COLO829 (cell line): ENCODE measurements around the gene OPCML.

Source experiments
- DNase-seq: peaks from one replicate; pipeline ENCODE4 v3.0.0; 2012; ENCODE audit warnings: low spot score

OPCML gene

DNA sequence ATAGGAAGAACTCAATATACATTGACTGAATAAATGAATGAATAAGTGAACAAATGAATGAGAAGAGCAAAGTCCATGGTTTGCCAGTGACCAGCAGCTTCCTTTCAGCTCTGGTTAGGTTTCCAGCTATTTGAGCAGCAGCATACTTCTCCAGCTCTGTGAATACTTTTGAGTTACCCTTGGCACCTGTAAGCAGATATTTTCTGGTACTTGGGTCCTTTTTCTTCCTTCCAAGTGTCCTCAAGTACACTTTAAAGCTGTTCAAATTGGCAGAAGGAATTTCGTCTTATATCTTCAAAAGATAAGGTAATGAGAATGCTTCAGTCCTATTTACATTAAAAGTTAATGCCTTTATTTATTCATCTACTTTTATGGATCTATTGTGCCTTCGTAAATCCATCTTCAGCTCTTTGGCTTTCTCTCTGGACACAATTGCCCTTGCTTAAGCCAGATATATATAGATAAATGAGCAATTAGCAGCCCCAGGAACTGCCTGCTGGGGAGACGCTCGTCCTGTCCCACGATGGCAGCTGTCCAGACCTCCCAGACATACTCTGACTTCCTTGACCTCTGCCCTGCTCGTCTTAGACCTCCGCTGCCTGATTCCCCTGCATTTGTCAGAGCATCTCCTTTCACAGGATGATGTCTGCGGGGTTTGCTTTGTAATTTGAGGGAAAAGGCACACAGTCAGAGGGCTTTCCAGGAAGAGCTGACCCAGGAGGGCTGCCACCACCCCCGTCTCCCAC lies 926.3 kb downstream of the OPCML start:
- no peak for DNase-seq

DNA sequence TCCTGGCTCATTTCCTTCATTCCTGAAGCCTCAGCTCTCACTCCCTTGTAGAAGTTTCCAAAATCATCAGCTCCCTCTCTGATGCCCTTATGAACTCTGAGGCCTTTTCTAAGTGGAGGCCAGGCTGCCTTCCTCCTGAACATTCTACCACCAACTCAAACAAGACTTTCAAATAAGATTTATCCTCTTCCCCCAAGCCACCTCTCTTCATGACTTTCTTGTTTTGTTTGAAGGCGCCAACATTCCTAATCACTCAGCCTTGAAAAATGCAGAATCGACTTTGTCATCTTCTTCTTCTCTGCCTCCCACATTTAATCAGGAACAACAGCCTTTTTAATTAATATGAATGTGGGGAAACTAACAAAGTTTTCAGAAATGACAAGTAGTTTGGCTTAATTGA lies 927.9 kb downstream of the OPCML start:
- DNase-seq: no peak

DNA sequence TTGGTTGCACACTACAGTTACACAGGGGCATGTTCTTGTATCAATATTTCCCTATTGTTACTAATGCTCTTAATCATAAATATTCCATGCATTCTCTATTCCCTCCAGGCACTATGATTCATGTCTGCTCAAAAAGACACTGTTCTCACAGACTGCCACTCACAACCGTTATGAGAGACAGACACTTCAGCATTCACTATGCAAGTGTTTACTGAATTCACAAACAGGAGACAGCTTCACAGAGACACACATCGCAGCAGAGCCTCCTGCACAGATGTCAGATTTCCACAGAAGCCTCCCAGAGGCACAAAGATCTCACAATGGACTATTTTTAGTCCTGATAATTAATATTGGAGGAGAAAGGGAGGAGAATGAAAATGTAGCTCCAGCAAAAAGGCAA lies 930.4 kb downstream of the OPCML start:
- peak; percentile 12 for DNase-seq

DNA sequence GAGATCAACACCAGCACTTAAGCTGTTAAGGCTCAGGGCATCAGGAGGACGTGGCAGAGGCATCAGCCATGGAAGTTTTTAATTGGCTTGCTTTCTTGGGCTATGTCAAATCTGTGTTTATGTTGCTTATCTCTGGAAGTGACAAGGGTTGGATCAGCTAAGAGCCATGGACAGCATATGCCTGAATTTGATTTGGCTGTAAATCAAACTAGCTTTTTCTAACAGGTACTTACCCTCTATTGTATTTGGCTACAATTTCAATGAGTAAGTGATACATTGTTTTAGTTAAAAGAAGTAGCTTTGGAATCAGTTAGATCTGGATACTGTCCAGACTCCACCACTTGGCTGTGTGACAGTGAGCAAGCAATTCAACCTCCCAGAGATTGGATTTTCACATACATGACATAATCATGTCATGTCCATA lies 936.6 kb downstream of the OPCML start:
- DNase-seq: no peak

DNA sequence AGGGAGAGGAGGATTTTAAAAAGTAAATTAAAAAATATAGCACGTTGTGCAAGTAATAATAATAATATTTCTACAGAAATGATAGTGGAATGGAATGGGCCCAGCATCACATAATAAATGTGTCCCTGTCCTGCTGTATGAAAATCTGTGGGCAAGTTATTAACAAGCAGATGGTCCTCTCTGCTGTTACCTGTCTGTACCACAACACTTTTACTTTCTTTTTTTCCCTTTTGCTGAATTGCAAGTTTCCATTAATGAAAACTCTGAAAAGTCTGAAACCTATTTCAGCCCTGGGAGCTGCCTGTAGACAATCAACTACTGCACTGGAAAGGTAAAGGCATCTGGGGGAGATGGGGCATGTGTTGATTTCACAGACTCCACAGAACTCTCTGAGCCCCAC lies 937.1 kb downstream of the OPCML start:
- DNase-seq: no peak

DNA sequence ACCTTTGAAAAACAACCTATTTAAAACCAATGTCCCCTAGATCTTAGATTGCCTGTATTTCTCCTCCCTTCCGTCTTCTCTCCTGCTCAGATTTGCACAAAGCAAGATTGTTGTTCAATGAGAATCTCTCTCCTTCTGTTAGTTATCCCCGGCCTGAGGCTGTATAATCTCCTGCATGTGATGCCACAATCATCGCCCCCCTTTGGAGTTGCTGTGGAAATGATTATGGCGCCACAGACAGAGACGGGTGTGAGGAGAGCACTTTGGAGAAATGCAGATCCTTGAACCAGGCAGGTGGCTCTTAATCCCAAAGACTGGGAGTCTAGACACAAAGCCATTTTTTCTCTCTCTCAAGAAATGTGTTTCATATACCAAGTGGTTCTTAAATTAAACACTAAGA lies 941.3 kb downstream of the OPCML start:
- no peak for DNase-seq

DNA sequence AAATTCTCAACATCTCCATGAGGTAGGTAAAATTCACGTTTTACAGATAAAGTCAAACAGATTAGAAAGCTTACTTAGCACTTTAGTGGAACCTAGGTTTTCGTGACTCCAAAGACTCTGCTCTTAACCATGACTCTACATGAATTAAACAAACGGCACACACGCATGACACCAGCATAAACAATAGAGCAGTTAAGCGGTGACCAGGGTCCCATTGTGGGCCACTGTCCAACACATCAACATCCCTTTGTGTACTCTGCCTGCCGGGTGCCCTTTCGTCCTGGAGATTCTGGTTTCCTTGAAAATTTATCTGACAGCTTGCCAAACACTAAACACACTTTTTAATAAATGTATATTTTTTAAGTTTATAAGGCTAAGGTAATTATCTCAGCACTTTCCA lies 941.7 kb downstream of the OPCML start:
- DNase-seq: no peak

DNA sequence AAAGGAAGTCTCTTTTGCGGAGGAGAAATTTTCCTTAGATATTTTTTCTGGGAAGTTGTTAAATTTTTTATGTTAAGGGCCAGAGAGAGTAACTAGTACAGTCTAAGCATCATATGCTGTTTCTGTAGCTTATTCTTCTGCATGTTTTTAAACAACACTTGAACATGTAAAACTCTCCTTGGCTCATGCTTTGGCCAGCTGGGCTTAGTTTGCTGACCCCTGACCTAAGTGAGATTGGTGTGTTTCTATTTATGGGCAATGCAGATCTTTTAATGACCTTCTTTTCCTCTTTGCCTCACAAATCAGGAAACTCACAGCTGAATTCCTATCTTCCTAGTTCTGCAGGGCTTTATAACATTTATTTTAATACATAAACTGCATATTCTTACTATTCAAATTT lies 942.5 kb downstream of the OPCML start:
- no peak for DNase-seq

DNA sequence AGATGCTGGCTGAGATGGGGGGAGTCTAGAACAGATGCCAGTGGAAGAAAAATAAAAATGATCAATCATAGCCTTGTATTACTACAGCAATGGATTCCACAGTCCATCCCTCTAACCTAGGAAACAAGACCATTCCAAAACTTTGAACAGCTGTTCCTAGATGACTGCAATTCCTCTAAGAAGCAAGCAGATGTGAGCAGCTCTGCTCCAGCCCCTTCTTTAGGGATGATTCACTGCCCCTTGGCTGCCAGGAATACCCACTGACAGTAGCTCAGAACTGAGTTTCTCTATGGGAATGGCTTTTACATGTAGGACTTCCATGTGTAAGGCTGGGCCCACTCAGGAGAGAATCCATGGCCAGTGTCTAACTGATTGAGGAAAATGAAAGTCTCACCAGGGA lies 943.9 kb downstream of the OPCML start:
- no peak for DNase-seq

DNA sequence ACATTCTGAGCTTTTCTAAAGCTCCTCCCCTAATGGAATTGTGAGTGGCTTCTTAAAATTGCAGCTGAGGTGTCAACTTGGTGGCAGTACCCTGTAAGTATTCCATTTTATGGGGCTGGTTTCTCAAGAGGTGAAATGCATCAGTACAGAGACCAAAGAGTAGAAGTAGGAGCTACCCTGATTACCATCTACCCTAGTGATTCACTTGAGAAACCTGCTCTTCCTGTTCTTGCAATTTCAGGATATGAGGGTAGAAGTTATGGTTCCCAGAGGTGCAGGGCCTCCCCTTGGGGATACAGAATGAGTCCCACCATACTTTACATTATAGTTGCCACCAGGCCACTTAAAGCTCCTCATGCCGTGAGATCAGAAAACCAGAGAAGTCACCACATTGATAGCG lies 944.6 kb downstream of the OPCML start:
- DNase-seq: no peak

DNA sequence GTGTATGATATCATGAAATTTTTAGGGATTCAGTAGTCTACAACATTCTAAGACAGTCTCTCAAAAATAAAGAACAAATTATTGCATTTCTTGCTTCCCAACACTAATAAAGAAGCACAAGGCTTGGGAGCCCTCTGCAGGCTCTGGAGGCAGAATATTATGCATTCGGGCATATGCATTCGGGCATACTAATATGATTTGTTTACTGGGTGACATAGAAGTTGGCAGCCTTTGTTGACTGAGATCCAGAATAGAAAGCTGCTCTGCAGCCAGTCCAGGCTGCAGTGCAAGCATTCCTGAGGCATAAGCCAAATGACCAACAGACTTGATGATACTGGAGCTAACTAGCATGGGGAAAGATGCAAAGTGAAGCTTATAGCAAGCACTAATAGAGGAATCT lies 945.5 kb downstream of the OPCML start:
- DNase-seq: no peak

DNA sequence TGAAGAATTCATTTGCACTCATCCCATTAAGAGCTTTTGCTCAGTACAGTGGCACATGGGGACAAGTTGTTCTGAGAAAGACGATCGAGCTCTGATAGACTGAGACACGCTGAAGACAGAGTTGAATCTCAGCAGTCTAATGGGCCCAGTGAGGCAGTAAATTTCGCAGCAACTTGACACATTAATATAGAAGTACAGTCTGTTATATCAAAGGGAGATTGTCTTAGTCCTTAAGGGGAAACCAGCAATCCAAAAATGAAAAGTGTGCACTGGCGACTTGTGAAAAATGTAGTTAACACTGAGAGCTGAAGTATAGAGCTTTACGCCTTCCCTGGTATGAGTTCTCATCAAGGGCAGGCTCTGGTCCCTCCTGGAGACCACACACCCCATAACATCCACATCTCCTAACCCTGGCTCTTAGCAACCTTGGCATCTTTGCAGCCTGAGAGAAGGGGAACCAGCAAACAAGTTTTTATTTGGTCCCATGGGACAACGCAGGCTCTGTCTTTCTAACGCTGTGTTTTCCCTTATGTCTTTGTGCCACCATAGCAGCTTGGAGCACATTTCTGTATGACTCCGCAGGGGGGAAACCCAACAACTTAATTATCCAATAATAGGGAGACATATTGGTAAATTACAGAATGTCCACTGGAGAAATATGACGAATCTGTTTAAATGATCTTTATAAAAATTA lies 952.5 kb downstream of the OPCML start:
- DNase-seq: no peak

DNA sequence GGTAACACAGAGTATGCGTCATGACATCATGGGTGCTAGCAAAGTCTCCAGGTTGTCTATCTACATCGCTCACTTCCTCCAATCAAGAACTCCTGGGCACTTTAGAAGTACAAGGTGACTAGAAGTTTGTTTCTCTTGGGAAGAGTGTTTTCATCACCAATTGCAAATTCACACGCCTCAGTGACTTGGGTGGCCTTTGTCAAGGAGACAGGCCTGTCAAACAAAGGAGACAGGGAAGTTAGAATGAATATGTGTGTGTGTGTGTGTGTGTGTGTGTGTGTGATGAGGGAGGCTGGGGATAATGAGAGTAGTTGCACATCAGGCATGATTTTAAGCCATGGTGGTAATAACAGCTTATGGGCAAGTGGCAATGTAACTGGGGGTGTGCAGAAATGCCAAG lies 953.2 kb downstream of the OPCML start:
- DNase-seq: no peak

DNA sequence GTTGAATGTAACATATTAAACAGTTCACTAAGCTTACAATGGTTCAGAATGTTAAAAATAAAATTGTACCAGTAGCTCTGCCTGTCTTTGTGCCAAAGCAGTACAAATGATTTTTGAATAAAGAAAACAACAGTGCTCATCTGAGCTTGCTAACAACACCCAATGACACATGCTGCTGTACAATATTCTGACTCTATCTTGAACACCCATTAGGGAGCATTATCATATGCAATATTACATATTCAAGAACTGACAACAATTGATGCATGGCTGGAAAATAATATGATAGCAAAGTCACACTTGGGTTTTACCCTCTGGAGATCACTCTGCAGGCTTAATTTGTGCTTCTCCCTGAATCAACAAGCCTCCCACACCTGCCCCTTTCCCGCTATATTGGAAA lies 953.7 kb downstream of the OPCML start:
- no peak for DNase-seq

DNA sequence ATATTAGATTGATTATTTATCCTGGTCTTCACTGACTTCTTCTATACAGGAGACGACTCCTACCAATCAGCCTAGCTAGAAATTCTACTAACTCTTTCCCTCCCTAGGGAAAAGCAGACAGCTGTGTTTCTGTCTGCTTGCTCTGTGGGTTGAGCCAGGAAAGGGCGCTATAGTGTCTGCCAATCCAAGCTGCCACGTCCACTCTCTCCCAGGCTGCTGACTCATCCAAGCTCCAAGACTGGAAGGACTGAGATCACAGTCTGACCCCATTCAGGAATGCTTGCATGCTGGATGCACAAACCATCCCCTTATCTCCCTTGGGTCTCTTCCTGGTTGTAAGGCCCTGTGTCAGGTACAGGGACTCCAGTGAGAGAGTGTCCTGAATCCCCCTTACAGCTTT lies 955.6 kb downstream of the OPCML start:
- DNase-seq: peak; percentile 68

DNA sequence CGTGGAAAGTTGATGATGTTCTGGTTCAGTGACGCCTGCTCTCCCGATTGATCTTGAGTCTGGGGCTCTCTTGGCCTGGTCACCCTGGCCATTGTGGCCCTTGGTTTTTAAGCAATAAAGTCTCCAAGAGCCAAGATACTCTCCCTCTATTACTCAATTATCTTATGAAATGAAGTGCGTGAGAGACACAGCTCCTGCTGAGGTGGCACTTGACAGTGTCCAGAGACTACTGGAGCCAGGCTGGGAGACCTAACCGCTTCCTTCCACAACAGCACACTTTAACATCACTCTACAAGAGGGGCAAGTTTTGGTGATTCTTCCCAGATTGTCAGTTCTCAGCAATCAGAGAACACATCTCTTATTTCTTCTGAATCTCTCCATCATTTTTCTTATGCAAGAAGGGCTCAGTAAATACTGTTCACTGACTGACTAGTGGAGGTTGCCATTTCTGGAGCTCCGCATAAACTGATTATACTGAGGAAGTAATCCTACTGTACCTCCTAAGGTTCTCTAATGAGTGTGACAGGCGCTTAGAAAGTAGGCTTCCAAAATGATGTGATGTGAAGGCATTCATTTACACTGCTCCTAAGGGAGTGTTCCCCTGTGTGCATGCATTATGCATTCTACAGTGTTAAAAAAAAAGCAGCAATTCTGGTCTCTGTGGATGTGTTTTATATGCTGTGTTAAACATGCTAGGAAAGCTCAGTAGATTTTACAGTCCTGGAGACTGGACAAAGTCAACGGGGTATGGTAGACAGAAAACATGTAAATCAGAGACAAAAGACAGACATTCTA lies 968.0 kb downstream of the OPCML start:
- DNase-seq: no peak

DNA sequence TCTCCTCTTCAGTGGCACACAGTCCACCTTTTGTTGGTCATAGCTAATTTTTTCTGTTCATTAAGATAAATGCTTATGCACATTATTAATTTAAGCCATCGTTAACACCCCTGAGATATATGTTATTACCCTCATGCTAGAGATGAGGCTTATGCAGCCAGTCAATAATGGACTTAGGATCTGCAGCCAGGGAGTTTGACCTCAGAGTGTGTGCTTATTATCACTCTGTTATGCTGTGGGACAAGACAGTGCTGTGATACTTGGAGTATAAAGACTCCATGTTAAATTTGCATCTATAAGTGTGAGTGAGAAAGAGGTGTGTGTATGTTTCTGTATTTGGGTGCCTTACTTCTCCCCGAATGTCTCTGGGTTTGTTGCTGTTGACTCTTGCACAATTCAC lies 969.3 kb downstream of the OPCML start:
- DNase-seq: no peak

DNA sequence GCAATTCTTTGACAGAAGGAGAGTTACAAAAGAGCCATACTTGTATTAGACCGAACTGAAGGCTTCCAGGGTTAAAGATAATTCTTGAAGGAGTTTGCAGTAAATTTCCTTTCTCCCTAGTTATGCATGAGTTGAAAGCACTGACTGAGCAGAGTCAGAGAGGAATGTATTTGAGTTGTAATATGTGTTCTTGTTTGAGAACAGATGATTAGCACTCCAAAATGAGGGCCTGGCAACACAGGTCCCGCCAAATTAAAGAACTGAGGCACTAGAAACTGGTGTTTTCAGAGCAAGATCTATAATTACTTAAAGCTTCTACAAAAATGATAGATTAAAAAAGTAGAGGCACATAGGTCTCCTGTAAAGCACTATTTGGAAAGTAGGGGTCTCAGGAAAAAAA lies 970.4 kb downstream of the OPCML start:
- no peak for DNase-seq

DNA sequence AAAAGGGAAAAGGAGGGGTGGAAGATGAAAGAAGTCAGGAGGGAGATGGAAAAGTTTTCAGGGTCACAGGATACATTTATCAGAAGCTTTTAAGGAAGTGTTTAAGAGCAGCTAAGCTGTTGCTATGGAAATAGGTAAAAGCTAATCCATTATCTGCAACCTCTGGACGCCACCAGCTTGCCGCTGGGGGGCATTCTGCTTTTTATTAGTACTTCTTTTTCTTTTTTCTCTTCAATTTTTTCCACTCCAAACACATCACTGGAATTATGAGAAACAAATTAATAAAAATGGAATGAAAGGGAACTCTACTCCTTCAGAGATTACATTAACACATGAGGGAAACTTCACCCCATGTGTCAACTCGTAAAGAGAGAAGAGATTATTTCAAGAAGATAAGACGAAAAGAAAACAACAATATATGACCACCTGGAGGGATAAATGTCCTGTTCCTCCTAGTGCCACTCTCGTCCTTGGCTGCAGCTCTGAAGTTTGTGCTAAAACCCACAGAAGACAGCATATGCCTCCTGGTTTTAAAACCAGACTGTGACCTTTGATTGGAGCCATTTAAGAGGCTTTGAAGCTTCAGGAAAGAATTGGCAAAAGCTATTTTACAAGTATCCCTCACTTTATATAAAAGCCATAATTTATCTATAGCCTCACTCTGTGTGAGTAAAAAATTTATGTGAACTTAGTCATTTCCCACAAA lies 972.8 kb downstream of the OPCML start:
- DNase-seq: no peak

DNA sequence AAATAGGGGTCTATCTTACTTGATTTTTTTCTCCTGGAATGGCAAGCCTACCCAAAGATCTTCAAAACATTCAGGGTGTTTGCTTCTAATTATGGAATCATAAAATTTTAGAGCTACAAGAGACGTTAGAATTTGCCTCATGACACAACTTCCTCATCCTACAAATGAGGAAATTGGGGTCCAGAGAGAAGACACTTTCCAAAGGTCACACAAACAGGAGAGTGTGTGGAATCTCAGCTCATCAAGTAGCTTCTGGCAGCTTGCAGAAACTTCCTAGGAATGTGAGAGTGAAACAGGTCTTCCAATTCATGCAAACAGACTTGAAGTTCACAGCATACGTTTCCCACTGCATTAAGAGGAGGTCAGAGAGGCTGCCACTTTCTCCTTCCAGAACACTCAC lies 976.0 kb downstream of the OPCML start:
- no peak for DNase-seq

DNA sequence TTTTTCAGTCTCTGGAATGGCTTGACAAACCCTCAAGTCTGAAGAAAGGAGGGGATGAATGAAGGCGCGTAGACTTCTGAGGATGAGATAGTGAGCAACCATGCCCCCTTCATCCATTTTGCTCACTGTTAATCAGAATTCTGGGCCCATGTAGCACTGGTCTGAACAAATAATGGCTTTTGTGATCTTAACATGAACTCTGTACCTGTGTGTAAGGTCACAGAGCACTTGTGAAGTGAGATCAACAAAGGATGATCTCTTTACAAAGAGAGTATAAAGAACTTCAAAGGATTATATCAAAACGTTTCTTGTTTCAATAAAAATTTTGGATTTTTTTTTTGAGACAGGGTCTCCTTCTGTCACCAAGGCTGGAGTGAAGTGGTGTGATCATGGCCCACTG lies 976.7 kb downstream of the OPCML start:
- DNase-seq: no peak

DNA sequence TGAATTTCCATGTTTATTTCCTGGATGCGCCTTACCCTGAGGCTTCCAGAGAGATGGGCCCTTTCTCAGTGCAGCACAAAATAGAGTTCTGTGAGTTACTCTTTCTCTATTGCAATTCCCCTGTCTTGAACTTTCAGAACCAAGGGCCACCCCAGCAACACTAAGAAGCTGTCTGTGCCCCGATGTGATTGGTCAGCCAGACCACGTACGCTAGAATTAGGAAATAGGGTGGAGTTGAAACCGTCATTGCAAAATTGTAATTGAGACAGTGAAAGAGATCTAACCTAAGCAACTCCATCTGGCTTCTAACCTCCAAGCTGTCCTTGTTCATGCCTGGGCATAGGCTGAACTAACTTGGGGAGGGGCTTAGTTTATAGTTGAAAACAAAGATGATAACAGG lies 981.3 kb downstream of the OPCML start:
- no peak for DNase-seq

DNA sequence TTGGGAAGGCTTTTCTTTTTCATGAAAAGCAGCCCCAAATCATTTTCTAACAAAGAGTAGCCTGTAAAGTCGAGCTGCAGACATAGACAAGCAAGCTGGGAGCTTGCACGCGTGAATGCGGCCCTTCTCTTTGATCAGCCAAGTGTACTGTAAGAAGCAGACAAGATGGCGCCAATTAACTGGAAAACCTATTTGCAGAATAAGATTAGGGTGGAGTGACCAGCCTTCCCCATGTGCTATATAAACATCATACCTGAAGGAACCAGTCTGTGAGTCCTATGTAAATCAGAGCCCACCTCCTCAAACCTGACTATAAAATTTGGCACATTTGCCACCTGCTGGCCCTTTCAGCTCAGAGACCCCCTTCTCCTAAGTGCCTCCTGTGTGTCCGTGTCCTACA lies 982.7 kb downstream of the OPCML start:
- no peak for DNase-seq
